GM19438 (cell line): Measurements from ENCODE around the gene SLC31A2.
"Not testable (repeated sequence)": the region's sequence is repeated elsewhere in the genome, so short reads cannot be mapped to it uniquely, and the experiment has no call there.

Source experiments
- ATAC-seq: cut with Tn5 transposase; IDR thresholded peaks from one replicate; pipeline ENCODE4 v1.9.1; 2021; ENCODE audit warnings: low read depth; ENCODE audit not compliant: unreplicated experiment

Gene SLC31A2

DNA sequence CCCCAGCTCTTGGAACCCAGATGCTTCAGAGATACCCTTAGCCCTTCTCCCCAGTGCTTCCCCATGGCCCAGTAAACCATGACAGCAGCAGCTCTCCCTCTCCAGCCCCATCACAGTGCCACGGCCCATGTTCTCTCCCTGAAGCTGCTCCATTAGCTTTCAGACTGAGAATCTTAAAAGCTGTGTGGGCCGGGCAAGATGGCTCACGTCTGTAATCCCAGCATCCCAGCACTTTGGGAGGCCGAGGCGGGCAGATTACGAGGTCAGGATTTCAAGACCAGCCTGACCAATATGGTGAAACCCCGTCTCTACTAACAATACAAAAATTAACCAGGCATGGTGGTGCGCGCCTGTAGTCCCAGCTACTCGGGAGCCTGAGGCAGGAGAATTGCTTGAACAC lies 1.2 kb upstream of the SLC31A2 start:
- not testable (repeated sequence) for ATAC-seq

DNA sequence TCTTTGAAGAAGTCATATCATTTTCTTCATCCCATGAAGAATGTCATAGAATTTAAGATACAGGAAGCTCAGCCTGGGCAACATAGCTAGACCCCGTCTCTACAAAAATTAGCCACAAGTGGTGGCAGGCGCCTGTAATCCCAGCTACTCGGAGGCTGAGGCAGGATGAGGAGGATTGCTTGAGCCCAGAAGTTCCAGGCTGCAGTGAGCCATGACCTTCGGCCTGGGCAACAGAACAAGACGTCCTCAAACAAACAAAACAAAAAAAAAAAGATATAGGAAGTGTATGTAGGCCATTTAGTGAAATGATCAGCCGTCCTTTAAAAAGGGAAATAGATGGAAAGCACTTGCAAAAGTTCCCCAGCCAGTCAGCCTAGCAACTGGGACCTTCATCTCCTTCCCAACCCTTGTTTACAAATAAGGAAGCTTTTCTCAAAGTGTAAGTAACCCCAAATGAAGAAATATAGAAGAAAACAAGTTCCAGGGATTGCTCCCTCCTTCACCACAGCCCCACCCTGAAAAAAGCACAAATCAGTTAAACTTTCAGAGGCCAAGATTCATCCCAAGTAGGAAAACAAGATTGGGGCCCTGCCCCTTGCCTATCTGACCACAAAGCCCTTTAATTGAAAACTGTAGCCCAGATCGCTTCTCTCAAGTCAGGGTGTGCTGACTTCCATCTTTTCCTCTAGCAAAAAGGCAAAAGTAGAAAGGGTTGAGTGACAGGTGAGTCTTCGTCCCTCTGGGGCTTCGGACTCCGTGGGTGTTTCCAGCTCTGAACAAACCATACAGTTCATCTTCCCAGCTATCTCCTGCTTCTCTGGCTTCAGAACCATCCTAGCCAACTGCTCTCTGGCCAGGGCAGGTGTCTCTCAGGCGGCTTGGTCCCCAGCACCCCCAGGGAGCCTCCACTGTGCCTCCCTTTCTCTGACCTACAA lies 1.2 kb downstream of the SLC31A2 start:
- ATAC-seq: no peak

DNA sequence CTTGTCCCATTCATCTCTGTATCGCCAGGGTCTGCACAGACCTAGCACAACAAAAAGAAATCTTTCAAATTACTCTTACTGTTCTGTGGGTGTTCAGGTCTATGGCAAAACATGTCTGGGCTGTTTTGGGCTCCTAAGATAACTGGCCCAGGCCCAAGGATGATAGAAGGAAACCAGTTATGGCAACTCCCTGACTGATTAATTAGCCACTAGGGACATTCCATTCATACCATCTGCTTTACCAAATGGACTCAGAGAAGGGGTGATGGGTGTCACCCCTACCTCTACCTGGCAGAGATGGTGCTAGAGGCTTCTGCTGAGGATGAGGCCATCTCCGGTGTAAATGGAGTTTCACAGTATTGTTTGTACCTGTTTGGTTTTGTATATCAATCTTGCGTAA lies 1.9 kb downstream of the SLC31A2 start:
- ATAC-seq: no peak

DNA sequence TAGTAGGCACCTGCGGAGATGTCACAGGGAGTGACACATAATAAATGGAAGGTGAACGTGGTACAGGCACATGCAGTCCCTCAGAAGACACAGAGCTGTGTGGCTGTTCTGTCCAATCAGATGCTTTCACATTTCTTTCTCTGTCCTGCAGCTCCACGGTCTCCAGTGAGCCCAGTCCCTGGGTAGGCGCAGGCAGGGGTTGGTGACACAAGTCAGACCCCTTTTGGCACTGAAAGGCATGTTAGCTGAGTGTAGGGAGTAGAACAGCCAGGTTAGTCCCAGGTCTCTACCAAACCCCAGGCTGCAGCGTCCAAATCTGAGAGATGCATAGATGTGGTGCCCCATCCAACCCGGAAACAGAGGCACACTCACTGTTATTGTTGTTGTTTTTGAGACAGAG lies 2.8 kb downstream of the SLC31A2 start:
- no peak for ATAC-seq

DNA sequence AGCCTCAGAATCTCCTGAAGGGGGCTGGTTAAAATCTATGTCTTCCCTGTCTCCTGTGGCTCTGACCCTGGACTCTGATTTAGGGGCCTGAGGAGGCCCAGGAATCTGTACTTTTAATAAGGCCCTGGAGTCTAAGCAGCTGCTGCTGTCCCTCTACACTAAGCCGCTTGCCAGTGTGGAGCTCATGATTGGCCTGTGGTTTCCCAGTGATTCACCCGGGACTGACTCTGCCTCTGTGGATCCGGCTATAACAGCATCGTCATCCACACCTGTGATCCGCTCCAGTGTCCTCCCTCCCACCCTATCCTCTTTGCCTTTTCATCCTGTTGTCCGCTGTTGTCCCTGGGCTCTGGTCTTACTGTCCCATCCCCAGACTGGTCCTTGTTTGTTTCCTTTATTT lies 3.7 kb downstream of the SLC31A2 start:
- no peak for ATAC-seq

DNA sequence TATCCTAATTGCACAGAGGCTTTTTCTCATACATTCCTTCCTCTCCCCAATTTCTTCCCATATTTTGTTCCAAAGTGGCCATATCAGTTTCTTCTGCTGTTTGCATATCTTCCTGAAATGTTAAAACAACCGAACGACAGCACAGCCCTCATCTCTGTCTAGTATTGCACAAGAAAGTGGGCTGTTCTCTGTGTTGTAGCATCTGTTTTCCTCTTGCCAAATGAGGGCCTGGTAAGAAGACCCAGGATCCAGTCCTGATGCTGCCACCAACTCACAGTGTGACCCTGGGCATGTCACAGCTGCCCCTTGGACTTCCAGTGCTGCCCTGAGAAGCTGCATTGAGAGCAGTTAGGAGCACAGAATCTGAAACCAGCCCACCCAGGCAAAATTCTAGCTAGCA lies 4.1 kb downstream of the SLC31A2 start:
- ATAC-seq: no peak

DNA sequence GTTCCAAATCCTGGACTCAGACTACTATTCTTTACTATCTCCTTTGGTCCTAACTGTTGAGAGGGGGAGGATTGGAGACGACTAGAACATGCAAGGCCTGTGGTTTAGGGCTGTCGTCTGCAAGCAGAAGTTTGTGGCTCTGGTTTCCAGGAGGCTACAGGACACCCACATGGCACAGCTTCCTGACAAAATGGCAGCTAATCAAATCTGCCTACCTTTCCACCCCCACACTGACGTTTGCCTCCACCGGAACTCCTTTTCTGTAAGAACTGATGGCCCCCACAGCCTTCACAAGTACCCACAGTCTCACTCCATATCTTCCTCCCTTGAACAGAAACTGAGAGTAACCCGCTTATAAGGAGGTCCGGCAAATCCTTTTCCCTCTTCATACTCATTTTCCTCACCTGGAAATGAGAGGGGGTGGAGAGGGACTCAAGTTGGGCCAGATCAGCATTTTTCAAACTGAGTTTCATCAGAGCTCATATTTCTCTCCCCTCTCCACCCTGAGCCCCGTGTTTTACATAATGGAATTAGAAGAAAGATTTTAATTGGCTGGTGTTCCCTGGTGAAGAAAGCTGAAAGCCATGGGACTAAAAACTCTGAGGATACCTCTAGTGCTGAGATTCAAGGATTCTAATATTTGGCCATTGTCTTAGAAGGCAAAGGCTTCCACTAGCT lies 5.2 kb downstream of the SLC31A2 start:
- ATAC-seq: no peak

DNA sequence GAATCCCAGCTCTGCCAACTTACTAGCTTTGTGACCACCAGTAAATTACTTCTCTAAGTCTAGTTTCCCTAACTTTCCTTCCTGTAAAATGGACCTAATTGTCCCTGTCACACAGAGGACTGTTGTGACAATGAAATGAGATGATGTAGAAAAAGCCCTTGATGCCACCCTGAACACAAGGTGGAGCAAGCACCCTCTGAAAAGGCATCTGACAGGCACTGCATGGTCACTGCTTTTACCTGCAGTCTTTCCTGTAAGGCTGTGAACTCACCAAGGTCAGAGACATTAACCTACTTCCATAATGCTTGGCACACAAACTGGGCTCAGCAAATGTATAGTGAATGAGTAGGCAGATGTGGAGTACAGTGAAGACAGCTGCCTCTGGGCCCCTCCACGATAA lies 6.1 kb downstream of the SLC31A2 start:
- ATAC-seq: no peak

DNA sequence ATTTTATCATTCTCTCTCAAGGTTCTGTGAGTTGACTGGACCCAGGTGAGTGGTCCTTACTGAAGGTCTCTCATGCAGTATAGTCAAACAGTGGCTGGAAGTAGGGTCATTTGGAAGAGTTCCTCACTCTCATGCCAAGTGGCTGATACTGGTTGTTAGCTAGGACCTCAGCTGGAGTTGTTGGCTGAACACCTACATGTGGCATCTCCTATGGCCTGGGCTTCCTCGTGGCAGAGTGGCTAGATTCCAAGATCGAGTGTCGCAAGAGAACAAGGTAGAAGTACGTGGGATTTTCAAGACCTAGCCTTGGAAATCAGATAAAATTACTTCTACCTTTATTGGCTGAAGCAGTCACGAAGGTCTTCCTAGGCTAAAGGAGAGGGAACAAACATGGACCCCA lies 7.6 kb downstream of the SLC31A2 start:
- ATAC-seq: no peak

DNA sequence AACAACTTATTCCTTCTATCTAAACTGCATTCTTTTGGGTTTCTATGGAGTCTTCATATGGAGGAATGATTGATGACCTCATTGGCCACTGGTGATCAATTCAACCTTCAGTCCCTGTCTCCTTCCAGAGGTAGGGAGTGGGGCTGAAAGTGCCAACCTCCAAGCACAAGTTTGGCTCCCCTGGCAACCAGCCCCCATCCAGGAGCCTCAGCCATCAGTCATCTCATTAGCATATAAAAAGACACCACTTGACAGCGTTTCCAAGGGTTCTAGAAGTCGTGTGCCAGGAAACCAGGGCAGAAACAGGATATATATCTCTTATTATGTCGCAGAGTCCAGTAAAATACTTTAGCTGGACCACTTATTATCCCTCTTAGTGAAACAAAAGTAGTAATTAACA lies 9.8 kb downstream of the SLC31A2 start:
- ATAC-seq: no peak

DNA sequence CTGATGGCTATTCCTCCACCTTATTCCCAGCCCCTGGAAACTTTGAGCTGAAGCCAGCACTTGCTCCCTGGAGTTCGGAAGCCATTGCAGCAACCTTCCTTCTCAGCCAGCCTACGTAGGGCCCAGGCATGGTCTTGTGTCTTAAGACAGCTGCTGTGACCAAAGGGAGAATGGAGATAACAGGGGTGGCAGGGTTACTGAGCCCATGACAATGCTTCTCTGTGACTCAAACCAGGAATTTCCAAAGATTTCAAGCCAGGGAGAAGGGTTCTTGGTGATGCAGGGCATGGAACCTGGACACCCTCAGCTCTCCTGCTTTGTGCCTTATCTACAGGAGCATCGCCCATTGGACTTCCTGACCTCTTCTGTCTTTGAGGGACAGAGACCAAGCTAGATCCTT lies 12.2 kb downstream of the SLC31A2 start:
- no peak for ATAC-seq

DNA sequence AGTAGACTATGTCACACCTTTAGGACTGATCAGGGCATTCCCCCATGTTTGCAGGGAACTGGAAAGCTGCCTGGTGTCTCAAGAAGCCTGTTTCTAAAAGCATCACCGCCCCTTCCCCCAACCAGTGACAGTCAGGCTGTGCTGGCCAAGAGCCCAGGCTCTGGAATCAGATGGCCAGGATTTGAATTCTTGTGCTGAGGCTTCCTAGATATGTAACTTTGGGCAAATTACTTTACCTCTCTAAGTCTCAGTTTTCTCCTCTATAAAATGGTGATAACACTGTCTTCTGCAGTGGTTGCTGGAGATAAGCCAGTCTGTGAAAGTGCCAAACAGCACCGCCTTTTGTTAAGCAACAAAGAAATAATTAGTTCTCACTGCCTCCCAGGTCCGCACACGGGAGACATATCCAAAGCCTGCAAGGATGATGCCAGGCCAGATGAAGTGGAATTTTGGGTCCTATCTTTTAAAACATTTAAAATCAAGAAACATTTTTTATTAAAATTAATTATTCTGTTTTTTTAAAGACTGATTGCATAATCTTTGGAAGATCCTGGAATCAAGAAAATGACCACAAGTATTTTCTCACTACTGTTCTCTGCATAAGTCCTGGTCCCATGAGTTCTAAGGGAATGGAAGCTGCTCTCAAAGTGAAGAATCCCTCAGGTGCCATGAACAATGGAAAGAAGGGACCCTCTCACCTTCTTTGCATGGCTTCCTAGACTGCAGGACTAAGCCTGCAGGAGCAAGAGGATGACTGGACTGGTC lies 13.9 kb downstream of the SLC31A2 start:
- ATAC-seq: no peak

DNA sequence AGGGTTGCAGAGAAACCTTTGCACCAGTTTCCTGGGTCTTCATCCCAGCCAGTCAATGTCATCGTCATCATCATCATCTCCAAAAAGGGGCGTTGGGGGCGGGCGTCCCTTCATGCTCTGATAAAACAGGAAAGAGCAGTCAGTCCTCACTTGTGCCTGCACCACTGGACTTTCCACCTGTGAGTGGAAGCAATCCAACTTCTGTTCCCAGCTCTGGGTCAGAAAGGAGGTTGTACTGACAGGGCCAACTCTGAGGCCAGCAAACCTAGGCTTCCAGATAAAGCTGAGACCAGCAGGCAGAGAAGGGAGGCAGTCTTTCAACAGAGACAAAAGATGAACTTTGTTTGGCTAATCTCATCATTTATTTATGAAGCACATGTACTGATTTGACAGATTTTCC lies 15.2 kb downstream of the SLC31A2 start:
- ATAC-seq: no peak

DNA sequence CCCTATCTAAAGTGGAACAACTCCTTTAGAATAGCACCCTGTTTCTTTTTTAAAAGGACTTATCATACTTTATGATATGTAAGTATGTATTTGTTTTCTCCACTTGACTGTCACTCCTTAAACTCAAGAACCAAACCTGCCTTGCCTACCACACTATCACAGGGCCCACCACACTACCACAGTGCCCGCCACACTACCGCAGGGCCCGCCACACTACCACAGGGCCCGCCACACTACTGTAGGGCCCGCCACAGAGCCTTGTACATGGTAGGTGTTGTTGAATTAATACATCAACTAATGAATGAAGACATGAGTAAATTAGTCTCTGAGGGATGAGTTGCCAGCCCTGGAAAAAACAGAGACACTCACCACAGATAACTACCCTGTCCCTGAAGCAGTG lies 18.0 kb downstream of the SLC31A2 start:
- ATAC-seq: no peak

DNA sequence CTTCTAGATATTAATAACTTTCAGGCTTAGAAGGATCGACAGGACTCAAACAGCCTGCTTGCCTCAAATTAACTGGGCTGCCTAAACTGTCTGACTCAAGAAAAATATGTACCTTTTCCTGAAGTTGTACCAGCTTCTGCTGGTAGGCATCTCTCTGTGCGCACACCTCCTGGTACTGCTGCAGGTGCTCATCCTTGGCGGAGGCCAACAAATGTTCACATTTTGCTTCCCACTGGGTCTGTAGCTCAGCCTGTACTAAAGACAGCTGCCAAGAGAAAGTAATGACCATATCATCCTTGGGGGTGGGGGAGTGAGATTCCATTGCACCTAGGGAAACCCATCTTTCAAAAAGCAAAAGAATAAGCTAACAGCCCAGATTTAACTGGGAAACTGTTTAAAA lies 22.5 kb downstream of the SLC31A2 start:
- ATAC-seq: no peak

DNA sequence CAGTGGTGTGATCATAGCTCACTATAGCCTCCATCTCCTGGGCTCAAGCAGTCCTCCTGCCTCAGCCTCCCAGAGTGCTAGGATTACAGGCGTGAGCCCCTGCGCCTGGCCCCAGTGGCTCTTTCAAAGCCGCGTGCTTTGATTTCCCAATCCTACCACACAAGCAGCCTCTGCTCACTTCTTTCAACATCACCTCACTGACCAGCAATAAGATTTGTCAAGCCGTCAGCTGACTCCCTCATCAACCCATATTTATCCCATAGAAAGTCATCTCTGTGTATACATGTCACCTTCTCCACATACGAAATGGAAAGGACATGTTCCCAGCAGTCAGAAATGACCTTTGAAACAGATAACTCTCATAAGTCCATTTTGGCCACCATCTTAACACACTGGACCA lies 26.0 kb downstream of the SLC31A2 start:
- no peak for ATAC-seq

DNA sequence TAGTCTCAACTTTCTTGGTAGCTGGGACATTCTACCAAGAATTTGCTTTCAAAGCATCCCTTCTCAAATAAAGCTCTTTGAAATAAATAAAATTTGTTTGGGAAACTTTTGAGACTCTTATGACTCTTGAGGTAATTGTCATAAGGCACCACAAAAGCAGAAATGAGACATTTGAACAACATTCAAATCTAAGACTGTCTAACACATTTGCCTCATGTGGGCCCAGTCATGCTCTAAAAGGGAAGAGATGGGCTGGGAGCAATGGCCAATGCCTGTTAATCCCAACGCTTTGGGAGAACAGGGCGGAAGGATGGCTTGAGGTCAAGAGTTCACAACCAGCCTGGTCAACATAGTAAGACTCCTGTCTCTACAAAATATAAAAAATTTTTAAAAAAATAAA lies 26.4 kb downstream of the SLC31A2 start:
- ATAC-seq: no peak

DNA sequence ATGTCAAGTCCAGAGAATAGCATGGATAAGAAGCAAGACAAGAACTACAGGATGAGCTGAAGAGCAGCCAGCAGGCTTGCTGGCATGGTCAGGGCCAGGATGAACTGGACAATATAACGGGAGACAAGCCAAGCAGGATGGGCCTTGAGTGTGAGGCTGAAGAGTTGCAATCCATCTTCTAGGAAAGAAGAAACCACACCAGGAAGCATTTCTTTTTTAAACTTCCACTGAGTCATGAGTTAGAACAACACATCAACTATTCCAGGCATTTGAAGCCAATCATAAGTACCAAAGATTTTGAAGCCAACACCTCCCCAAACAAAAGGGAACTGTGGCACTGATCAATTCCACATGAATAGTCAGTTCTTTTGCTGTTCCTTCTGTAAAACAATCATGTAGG lies 27.3 kb downstream of the SLC31A2 start:
- no peak for ATAC-seq

DNA sequence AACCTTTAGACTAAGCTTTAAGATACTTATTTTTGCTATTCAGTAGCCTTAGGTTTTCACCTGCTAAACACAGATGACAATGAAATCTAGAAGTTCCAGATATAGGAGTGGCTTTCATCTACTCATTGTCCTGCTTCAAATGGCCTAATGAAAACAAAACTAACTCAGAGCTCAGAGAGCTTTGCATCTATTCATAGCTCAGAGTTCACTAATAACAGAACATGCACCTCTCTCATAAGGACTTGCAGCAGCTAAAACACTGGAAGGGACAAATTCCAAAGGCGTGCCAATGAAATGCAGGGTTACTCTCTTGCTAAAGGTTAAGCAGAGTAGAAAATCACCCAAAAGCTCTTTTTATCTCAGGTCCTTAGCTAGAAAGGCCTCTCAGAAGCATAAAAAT lies 29.0 kb downstream of the SLC31A2 start:
- no peak for ATAC-seq

DNA sequence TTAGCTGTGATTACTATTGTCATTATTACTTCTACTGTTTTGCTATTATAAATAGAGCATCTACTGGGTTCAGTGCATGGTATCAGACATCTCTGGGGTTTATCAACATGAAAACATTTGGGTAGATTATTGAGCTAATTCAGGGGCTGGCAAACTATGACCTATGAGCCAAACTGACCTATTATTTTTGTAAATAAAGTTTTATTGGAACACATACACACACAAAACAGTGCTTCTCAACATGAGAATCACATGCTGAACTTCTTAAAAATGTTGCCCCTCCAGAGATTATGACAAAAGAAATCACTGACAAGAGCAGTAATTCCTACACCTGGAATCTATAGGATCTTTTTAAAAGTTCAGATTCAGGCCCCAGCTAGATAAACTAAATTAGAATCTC lies 30.4 kb downstream of the SLC31A2 start:
- ATAC-seq: no peak

DNA sequence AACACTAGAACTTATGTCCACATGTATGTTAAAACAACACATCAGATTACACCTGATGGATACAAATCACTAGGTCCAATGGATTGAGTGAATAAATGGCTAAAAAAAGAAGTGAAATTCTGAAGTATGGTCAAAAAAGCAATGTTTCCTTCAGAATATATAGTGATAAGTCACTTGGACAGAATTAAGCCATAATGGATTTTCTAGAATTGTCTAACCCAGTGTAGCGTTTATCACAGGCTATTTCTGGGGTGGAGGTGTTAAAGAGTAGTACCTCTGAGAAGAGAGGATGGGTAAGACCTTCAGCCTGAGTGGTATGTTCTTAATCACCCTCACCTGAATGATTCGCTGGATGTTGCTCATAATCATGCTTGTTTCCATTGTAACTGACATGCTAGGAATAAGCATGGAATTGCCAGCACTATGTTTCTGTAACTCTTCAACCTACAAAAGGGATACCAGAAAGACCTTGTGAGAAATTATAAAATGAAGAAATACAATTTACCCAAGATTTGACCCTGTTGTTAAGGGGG lies 33.2 kb downstream of the SLC31A2 start:
- ATAC-seq: no peak
